LNCaP clone FGC (cell line): ENCODE results near the gene TEX12.

Experiments
- DNase-seq: peaks from one replicate; pipeline ENCODE4 v3.0.0-alpha.2; 2011; ENCODE audit warnings: low read depth
- H3K4me3 ChIP-seq: 2 replicates; pipeline ENCODE4 v1.5.1; 2011; ENCODE audit warnings: mild to moderate bottlenecking, low read depth, low read length, control low read depth
- TF ChIP-seq, protein P1 (sequence below): IDR thresholded peaks from 2 replicates; pipeline ENCODE4 v1.5.1; 2012; ENCODE audit warnings: mild to moderate bottlenecking; ENCODE audit not compliant: control insufficient read depth, insufficient read depth; ENCODE audit errors: extremely low read depth

TEX12 gene

DNA sequence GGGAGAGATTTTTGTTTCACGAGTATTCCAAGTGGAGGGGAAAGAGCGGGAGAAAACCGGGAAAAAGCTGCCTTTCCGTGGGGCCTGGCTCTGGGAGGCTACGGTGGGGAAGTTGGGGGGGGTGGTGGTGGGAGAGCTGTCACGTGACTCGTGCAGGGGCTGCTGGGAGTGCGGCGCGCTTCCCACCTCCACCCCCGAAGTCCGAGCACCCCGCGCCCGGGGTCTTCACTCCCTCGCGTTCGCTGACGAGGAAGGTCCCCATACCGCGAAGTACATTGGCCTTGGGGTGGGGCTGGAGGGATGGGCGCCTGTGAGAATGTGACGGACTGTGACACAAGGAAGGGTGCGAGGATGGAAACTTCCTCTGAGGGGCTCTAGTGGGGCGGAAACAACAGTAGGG lies at the start of gene TEX12:
TSS of gene TEX12 (plus strand) at position 228 of the 400 bp plus-strand sequence. CDS start 1,897 bp downstream, outside the sequence.
- TF ChIP-seq, protein P1, sequence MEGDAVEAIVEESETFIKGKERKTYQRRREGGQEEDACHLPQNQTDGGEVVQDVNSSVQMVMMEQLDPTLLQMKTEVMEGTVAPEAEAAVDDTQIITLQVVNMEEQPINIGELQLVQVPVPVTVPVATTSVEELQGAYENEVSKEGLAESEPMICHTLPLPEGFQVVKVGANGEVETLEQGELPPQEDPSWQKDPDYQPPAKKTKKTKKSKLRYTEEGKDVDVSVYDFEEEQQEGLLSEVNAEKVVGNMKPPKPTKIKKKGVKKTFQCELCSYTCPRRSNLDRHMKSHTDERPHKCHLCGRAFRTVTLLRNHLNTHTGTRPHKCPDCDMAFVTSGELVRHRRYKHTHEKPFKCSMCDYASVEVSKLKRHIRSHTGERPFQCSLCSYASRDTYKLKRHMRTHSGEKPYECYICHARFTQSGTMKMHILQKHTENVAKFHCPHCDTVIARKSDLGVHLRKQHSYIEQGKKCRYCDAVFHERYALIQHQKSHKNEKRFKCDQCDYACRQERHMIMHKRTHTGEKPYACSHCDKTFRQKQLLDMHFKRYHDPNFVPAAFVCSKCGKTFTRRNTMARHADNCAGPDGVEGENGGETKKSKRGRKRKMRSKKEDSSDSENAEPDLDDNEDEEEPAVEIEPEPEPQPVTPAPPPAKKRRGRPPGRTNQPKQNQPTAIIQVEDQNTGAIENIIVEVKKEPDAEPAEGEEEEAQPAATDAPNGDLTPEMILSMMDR, result no peak
- H3K4me3 ChIP-seq, result no peak within 1 kb of the TSS
- DNase-seq, result no peak

- TF ChIP-seq, protein P1, result no peak
- H3K4me3 ChIP-seq, result no peak overlapping the region
- no peak for DNase-seq
Observed at GRCh38 chr11:112118176-112118575, 49.0 kb upstream of the TEX12 start.

DNA sequence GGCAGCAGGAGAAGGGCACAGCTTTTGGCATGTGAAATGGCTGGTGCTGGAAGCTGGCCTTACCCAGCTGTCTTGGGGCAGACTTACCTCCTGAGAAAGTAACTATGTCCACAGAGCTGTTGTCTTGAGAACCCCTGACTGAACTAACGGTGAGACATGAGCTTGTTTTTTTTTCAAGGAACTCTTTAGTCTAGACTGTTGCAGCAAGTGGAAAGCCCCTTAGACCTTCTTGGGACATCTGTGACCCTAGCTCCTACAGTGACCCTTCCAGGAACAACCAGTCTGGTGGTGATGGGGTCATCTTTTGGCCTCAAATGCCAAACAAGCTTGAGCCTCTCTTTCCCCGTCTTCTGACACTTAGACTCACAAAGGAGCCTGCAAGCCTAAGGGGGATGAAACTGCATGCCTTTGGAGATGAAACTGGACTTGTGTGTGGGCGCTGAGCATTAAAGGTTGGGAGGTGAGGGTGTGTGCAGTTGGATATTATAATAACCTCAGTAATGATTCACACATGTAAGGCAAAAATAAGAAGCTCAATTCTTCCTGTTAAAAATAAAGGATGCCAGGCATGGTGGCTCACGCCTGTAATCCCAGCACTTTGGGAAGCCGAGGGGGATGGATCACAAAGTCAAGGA lies 45.1 kb upstream of the TEX12 start:
- TF ChIP-seq, protein P1, result no peak
- no peak for DNase-seq
- H3K4me3 ChIP-seq, result no peak overlapping the region

DNA sequence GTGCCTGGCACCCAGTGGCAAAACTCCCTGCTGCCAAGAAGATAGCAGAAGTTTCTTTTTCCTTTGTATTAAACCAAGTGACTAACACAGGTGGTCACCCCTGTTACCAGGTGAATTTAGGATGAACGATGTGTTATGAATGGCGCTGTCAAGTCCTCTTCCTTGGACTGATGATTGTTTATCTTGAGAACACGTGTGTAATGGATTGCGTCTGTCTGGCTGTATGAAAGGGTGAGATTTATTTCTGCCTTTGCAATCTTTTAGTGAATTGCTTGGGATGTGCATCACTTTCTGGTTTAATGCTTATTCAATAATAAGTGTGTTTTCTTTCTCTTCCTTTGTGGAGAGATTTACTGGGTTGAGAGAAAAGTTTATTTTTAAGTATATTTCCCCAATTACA lies 44.0 kb upstream of the TEX12 start:
- no peak overlapping the region for H3K4me3 ChIP-seq
- DNase-seq, result no peak
- TF ChIP-seq, protein P1, result no peak

DNA sequence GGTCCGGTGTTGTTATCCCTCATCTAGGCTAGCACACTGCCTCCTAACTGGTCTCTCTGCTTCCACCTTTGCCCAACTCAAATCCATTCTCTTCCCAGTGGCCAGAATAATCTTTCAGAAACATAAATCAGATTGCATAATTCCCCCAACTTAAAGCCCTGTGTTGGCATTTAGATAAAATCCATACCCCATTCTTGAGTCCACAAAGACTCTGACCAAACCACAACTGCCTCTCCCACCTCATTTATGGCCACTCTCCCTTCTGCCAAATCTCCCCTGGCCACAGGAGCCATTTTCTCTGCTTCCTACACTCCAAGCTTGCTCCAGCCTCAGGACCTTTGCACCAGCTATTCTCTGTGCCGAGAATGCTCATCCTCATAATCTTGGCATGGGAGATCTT lies 40.1 kb upstream of the TEX12 start:
- TF ChIP-seq, protein P1, result no peak
- no peak for DNase-seq
- H3K4me3 ChIP-seq, result no peak overlapping the region

GRCh38 chr11:112128483-112129121 lies 38.6 kb upstream of the TEX12 start:
- TF ChIP-seq, protein P1, result no peak
- H3K4me3 ChIP-seq, result no peak overlapping the region
- peak; percentile 43 for DNase-seq
